Stimulated activated CD8-positive, alpha-beta memory T cell treated with anti-CD3 and anti-CD28 coated beads, Interleukin-15, amount 100 ng/mL, for 4 hours (primary cell): ENCODE data around the gene EGF.
"Not testable (repeated sequence)": the region's sequence is repeated elsewhere in the genome, so short reads cannot be mapped to it uniquely, and the experiment has no call there.

Experiments
- DNase-seq, 2 donors: peaks; one replicate each; pipeline ENCODE4 v3.0.0-alpha.2; 2020; ENCODE audit warnings: low read depth in 2 of 2

EGF gene

GRCh38 chr4:109915385-109916026, 2.8 kb downstream of the EGF start:
- DNase-seq, result no peak

- DNase-seq, result no peak
Observed at GRCh38 chr4:109916027-109916409, 3.3 kb downstream of the EGF start.

DNA sequence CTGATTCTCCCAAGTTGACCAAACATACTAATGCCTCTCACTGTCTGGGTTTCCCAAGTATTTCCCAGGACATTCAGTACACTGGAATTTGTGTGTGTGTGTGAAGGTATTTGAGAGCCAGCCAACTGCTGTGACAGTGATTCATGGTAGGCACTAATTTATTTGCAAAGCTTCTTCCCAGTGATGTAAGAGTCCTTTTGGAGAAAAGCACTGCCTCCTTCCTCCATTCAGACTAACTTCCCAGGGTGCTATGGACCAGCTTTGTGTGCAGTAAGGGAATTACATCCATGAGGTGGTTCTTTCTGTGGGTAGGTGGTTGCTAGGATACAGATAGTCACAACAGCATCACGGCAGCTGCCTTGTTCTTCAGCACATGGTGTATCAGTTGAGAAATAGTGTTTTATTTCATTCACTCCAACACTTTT, 8.7 kb downstream of the EGF start:
- DNase-seq, result no peak

DNA sequence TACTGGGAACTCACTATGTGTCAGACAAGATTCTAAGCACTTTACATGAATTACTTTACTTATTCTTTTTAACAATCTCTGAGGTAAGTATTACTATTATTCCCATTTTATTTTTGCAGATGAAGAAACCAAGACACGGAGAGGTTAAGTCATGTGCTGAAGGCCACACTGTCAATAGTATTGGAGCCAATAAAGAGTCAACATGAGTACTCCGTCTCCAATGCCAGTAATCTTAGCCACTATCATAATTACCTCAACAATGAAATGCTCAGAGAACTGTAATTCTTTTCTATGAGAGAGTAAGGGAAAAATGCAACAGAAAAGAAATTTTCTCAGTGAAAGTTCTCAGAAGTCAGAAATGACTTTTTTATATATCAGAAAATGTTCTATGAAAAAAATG, 12.7 kb downstream of the EGF start:
- no peak for DNase-seq

GRCh38 chr4:109928327-109929045, 15.8 kb downstream of the EGF start:
- no peak for DNase-seq

DNA sequence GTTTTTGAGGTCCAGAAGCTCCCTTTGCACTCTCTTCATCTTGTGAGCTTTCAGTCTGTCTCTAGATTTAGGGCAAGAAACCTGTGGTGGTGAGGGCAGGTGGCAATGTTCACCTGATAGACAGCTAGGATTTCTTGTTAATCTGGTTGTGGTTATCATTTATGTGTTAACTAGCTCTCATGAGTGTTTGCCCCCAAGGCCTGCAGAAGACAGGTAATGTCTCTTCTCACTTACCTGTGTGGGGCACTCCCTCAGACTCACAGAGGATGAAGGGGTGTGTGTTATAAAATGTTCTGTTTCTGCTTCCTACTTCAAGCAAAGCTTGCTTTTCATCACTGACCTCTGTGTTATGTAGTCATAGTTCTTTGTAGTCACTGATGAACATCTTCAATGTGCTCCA, 17.8 kb downstream of the EGF start:
- no peak for DNase-seq

- DNase-seq, result no peak
Observed at GRCh38 chr4:109930872-109931271, 18.2 kb downstream of the EGF start.

GRCh38 chr4:109931318-109931717, 18.6 kb downstream of the EGF start:
- DNase-seq, result no peak

DNA sequence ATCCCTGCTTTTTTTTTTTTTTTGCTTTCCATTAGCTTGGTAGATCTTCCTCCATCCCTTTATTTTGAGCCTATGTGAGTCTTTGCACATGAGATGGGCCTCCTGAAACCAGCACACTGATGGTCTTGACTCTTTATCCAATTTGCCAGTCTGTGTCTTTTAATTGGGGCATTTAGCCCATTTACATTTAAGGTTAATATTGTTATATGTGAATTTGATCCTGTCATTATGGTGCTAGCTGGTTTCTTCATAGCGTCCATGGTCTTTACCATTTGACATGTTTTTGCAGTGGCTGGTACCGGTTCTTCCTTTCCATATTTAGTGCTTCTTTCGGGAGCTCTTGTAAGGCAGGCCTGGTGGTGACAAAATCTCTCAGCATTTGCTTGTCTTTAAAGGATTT, 24.7 kb downstream of the EGF start:
- DNase-seq, result not testable (repeated sequence)

DNA sequence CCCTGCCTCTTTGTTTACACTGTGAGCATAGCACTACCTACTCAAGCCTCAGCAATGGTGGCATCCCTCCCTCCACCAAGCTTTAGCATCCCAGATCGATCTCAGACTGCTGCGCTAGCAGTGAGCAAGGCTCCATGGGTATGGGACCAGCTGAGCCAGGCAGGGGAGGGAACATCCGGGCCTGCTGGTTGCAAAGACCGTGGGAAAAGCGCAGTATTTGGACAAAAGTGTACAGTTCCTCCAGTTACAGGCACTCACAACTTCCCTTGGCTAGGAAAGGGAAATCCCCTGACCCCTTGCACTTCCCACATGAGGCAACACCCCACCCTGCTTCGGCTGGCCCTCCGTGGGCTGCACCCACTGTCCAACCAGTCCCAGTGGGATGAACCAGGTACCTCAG, 26.5 kb downstream of the EGF start:
- DNase-seq, result no peak

DNA sequence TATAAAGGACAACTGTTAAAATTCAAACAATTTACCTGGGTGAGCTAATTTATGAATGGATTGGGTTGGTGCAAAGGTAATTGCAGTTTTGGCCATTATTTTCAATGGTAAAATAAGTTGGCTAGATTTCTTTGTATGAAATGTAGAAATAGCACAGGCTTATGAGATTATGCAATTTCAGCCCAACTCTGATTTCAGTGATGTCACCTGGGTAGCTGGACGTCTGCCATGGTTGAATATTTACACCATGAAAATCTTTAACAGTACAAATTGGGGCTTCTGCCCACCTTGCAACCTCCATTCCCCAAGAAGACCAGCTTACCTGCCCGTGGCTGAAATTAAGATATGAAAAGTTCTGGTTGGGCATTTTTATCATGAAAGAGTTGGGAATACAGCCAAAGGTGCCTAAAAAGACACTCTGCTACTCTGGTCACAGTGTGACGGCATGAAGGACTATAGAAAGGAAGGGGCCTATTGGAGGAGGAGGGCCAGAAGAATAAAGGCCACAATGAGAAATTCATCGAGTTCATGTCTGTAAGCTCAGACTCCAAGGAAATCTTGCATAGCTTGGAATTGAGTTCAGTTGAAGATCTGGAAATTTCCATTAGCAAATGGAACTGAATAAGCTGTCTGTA, 29.7 kb downstream of the EGF start:
- DNase-seq, result no peak

DNA sequence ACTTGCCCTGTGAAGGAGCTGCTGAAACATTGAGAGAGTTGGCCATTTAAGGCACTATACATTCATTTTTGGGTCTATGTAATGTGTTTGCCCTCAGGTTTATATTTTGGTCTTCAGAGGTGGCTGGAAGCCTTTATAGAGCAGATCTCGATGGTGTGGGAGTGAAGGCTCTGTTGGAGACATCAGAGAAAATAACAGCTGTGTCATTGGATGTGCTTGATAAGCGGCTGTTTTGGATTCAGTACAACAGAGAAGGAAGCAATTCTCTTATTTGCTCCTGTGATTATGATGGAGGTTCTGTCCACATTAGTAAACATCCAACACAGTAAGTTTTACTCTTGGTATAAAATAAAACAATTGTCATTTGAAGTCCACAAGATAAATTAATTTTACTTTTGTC, 31.1 kb downstream of the EGF start:
- DNase-seq, result no peak

GRCh38 chr4:109944591-109944990, 31.9 kb downstream of the EGF start:
- DNase-seq, result no peak

- DNase-seq, result no peak
Observed at GRCh38 chr4:109945056-109945455, 32.4 kb downstream of the EGF start.

DNA sequence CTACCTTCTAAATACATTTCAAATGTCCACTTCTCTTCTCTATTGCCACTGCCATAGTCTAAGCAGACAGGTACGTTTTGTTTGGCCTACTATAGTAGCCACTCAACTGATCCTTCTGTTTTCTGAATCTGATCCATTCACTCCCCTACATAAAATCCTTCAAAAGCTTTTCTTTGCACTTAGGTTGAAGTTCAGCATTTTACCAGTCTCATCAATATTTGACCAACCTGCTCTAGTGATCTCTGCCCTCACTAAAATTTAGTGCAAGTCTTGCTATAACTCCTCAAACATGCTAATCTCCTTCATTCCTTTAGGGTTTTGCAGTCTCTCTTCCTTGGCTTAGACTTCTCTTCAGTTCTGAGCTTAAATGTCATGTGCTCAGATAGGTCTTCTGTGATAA, 33.4 kb downstream of the EGF start:
- no peak for DNase-seq

DNA sequence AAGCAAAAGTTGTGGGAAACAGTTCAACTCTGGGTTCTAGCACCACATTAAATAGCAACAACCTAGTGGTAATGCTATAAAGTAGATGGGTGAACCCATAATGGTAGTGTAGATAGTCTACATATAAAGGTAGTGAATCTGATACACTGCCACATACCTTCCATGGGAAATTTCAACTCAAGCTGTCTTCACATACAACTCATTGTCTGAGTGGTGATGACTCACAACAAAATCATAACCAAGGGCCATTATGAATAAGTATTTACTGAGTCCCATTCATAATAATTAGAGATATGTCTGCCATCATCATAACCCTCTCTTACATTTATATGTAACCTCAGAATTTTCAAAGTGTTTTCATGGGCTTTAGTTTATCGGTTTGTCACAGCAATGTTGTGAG, 34.8 kb downstream of the EGF start:
- DNase-seq, result no peak

DNA sequence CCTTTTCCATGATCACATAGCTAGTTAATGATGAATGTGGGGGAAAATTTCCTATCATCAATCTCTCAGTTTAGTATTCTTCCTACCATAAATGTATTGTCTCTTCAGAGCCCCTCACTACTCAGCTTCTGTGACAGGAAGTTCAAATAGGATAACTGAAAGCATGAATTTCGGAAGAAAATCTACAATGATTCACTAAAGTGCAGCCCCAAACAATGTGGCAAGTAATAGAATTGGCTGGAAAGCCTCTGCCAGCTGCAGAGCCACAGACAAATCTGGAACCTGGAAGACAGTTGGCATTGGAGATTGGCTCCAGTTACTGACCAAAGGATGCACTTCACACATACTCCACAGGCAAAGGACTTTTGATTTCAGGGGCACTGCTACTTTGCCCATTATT, 35.2 kb downstream of the EGF start:
- no peak for DNase-seq

- not testable (repeated sequence) for DNase-seq
Observed at GRCh38 chr4:109949099-109949718, 36.5 kb downstream of the EGF start.

DNA sequence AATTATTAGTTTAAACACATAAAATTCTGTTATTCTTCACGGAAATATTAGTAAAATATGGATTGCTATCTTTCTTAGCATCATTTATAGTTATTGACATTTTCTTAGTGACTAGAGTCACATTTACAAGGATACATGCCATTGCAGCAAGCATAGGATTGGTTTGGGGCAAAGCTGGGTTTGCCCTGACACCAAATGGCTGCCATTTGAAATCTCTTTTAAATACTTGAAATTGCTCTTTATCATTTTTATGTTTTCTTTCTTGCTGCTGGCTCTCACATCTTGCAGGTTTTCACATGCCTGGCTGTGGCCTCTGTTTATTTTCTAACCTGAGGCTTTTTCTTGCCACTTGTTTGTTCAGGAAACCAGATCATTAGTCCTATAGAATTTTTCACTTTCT, 39.9 kb downstream of the EGF start:
- no peak for DNase-seq

DNA sequence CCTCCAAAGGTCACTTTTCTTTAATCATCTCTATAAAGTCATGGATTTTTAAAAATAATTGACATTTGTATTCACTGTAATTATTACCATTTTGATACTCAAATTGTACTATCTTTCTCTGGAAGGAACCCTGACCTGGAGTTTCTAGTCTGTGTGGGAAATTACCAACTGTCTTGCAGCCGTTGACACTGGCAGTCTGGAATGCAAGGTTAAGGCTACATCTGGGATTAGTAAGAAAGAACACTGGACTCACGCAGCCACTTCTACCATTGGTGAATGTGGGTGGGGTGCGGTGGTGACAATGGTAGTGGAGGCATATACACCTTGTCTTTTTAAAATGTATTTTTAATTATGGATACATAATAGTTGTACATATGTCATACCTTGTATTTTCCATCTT, 40.9 kb downstream of the EGF start:
- no peak for DNase-seq

DNA sequence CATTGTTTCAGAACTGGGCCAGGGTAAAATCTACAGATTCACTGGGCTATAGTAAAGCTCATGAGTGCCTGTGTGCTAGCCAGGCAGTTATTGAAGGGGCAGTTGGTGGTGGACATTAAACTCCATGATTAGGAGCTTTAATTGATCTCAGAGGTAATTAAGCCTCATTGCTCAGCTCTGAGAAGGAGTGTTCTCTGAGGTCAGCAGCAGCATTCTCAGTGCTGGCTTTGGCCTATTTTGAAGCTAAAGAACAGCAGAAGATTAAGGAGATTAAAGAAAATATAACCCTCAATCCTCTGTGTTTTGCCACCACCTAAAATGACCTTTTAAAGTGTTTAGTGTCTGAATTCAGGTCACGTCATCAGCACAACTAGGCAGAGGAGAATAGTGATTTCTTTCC, 42.5 kb downstream of the EGF start:
- DNase-seq, result no peak

GRCh38 chr4:109957227-109957626, 44.5 kb downstream of the EGF start:
- no peak for DNase-seq

GRCh38 chr4:109959195-109959594, 46.5 kb downstream of the EGF start:
- no peak for DNase-seq
